Measurements from ENCODE around the gene NPAS3.

The NPAS3 gene

GRCh38 chr14:33393231-33393894 lies 454.7 kb downstream of the NPAS3 start:
- no peak for DNase-seq

GRCh38 chr14:33393895-33394368 lies 455.3 kb downstream of the NPAS3 start:
- DNase-seq = no peak

- no peak for DNase-seq
Observed at GRCh38 chr14:33401311-33401710, 462.6 kb downstream of the NPAS3 start.

- no peak for DNase-seq
Observed at GRCh38 chr14:33402604-33403003, 463.9 kb downstream of the NPAS3 start.

- no peak for DNase-seq
Observed at GRCh38 chr14:33404054-33404453, 465.4 kb downstream of the NPAS3 start.

GRCh38 chr14:33404964-33405574 lies 466.4 kb downstream of the NPAS3 start:
- no peak for DNase-seq

GRCh38 chr14:33406766-33407165 lies 468.1 kb downstream of the NPAS3 start:
- no peak for DNase-seq

GRCh38 chr14:33408291-33408690 lies 469.6 kb downstream of the NPAS3 start:
- DNase-seq = no peak

- DNase-seq = no peak
Observed at GRCh38 chr14:33412450-33412849, 473.8 kb downstream of the NPAS3 start.

- DNase-seq = no peak
Observed at GRCh38 chr14:33413381-33413780, 474.7 kb downstream of the NPAS3 start.

GRCh38 chr14:33414041-33414440 lies 475.4 kb downstream of the NPAS3 start:
- no peak for DNase-seq

- DNase-seq = no peak
Observed at GRCh38 chr14:33420051-33420627, 481.5 kb downstream of the NPAS3 start.

GRCh38 chr14:33430414-33431035 lies 491.8 kb downstream of the NPAS3 start:
- no peak for DNase-seq

GRCh38 chr14:33432407-33433023 lies 493.8 kb downstream of the NPAS3 start:
- DNase-seq = no peak

GRCh38 chr14:33433396-33433795 lies 494.7 kb downstream of the NPAS3 start:
- DNase-seq = no peak

- DNase-seq = no peak
Observed at GRCh38 chr14:33435911-33436689, 497.4 kb downstream of the NPAS3 start.

GRCh38 chr14:33441633-33442032 lies 503.0 kb downstream of the NPAS3 start:
- DNase-seq = no peak

- no peak for DNase-seq
Observed at GRCh38 chr14:33444136-33444535, 505.5 kb downstream of the NPAS3 start.

- no peak for DNase-seq
Observed at GRCh38 chr14:33449268-33449667, 510.6 kb downstream of the NPAS3 start.

GRCh38 chr14:33449703-33450395 lies 511.2 kb downstream of the NPAS3 start:
- no peak for DNase-seq

- DNase-seq = no peak
Observed at GRCh38 chr14:33450416-33450815, 511.7 kb downstream of the NPAS3 start.

GRCh38 chr14:33451211-33451610 lies 512.5 kb downstream of the NPAS3 start:
- DNase-seq = no peak
